CD4-positive, alpha-beta T cell (primary cell): ENCODE data around the gene SLC23A2. TPM values are rescaled to one million over a fixed set of nuclear protein-coding genes. Genes with fewer than 3 reads are reported as not detected.

Experiments used
- ATAC-seq: fragments of 200-7000 bp; cut with Tn5 transposase; one replicate; pipeline ENCODE4 v1.10.0; 2022; ENCODE audit warnings: mild to moderate bottlenecking; ENCODE audit not compliant: poor library complexity
- CTCF ChIA-PET: fragments of 350-600 bp; sonication (Branson Sonifier 250); formaldehyde crosslinking; loops from one replicate; lab custom pipeline; 2021; ENCODE audit warnings: antibody characterized with exemption, inconsistent platforms; lab: Charles Lee
- POLR2A ChIA-PET: fragments of 350-600 bp; sonication (Branson Sonifier 250); formaldehyde crosslinking; loops from one replicate; lab custom pipeline; 2021; ENCODE audit warnings: antibody characterized with exemption, inconsistent platforms; lab: Charles Lee
- DNase-seq, 14 experiments: peaks; one replicate each; pipeline ENCODE4 v3.0.0-alpha.2; 2013 to 2020; ENCODE audit warnings: mixed read lengths in 2 of 14
- H3K27ac ChIP-seq, 2 donors: one replicate each; pipeline versions ENCODE4 v1.5.1 to v1.7.0; 2013; ENCODE audit warnings: low read length in 2 of 2, low read depth in 1 of 2, mild to moderate bottlenecking in 1 of 2
- H3K27me3 ChIP-seq, 2 experiments: 1 replicate in 1 of 2; 2 replicates in 1 of 2; pipeline versions ENCODE4 v1.6.1 to v1.7.0; 2013; ENCODE audit warnings: low read length in 2 of 2, control low read depth in 1 of 2, mild to moderate bottlenecking in 1 of 2, moderate library complexity in 1 of 2; ENCODE audit not compliant: insufficient read depth in 2 of 2, control insufficient read depth in 1 of 2
- H3K36me3 ChIP-seq: one replicate; pipeline ENCODE4 v1.6.1; 2013; ENCODE audit warnings: low read length, control low read depth; ENCODE audit not compliant: insufficient read depth
- H3K4me1 ChIP-seq: one replicate; pipeline ENCODE4 v1.6.1; 2013; ENCODE audit warnings: low read length, control low read depth; ENCODE audit not compliant: insufficient read depth
- H3K4me3 ChIP-seq: one replicate; pipeline ENCODE4 v1.5.1; 2013; ENCODE audit warnings: mild to moderate bottlenecking, low read length, moderate library complexity
- H3K9me3 ChIP-seq, 2 experiments: 1 replicate in 1 of 2; 2 replicates in 1 of 2; pipeline versions ENCODE4 v1.6.1 to v1.7.0; 2013; ENCODE audit warnings: low read length in 2 of 2, mild to moderate bottlenecking in 2 of 2, control low read depth in 1 of 2, moderate library complexity in 1 of 2; ENCODE audit not compliant: control insufficient read depth in 1 of 2, insufficient read depth in 1 of 2
- H3K27ac Mint-ChIP-seq: one replicate; pipeline ENCODE4 v1.8.0; 2020; ENCODE audit warnings: mixed read lengths
- H3K27me3 Mint-ChIP-seq: one replicate; pipeline ENCODE4 v1.8.0; 2021; ENCODE audit warnings: mixed read lengths
- H3K36me3 Mint-ChIP-seq: one replicate; pipeline ENCODE4 v1.8.0; 2021; ENCODE audit warnings: low read depth, mixed read lengths
- H3K4me1 Mint-ChIP-seq: one replicate; pipeline ENCODE4 v1.8.0; 2021; ENCODE audit warnings: low read depth, mixed read lengths
- H3K4me3 Mint-ChIP-seq: one replicate; pipeline ENCODE4 v1.8.0; 2020; ENCODE audit warnings: mild to moderate bottlenecking, mixed read lengths
- H3K9me3 Mint-ChIP-seq: one replicate; pipeline ENCODE4 v1.8.0; 2020; ENCODE audit warnings: mixed read lengths
- CTCF ChIP-seq: fragments of 200-600 bp; IDR thresholded peaks from one replicate; pipeline ENCODE4 v1.8.0; 2022; ENCODE audit warnings: antibody characterized with exemption, mild to moderate bottlenecking
- intact Hi-C, 2 experiments: fragments of 100-400 bp; cut with DNase I in 1 of 2; cut with micrococcal nuclease in 1 of 2; formaldehyde crosslinking; loops; one replicate each; pipeline versions ENCODE4 v1.15.1 to v1.9.0; 2023 to 2025; cut with DNase I, micrococcal nuclease
- total RNA-seq, 174 experiments: library from RNA in 2 of 174; stranded (reverse) in 2 of 174; gene quantifications; one replicate each; pipeline ENCODE4 v1.2.3 and lab custom pipeline; 2021 to 2026

SLC23A2 gene
- total RNA-seq, 2 experiments from 2014 or later: 22.8 to 23.0 TPM

GRCh38 chr20:4946986-4947385 lies 54.3 kb downstream of the SLC23A2 start:
- no peak for TF ChIP-seq CTCF
- peak in 1 of 14 experiments; percentile 5 for DNase-seq
- POLR2A ChIA-PET: no interaction called here
- Mint-ChIP-seq H3K9me3 (no peaks in the 10 kb centered on the region), H3K27ac (no peak overlapping the region), H3K4me1 (peaks cover 23% of the 10 kb centered on the region), H3K27me3 (no peaks in the 10 kb centered on the region), H3K36me3 (peaks cover 44% of the 10 kb centered on the region), H3K4me3 (no peak overlapping the region)
- H3K4me3 ChIP-seq: no peak overlapping the region
- no peak overlapping the region for H3K27ac ChIP-seq
- no peaks in the 10 kb centered on the region for H3K9me3 ChIP-seq
- CTCF ChIA-PET: no interaction called here
- peaks cover 9% of the 10 kb centered on the region for H3K4me1 ChIP-seq
- H3K27me3 ChIP-seq: no peaks in the 10 kb centered on the region
- no peak for ATAC-seq
- H3K36me3 ChIP-seq: peaks cover 6% of the 10 kb centered on the region
- intact Hi-C loops: no loop called here

- peaks cover 46% of the 10 kb centered on the region for H3K36me3 Mint-ChIP-seq
- H3K36me3 ChIP-seq: peaks cover 6% of the 10 kb centered on the region
- H3K27ac ChIP-seq: no peak overlapping the region
- no peaks in the 10 kb centered on the region for H3K27me3 ChIP-seq
- no peaks in the 10 kb centered on the region for H3K9me3 ChIP-seq
- peaks cover 9% of the 10 kb centered on the region for H3K4me1 ChIP-seq
- H3K4me3 Mint-ChIP-seq: no peak overlapping the region
- POLR2A ChIA-PET: no interaction called here
- intact Hi-C loops: no loop called here
- ATAC-seq (no peak), DNase-seq (no peak)
- H3K4me3 ChIP-seq: no peak overlapping the region
- no peak for TF ChIP-seq CTCF
- no peak overlapping the region for H3K27ac Mint-ChIP-seq
- peaks cover 27% of the 10 kb centered on the region for H3K4me1 Mint-ChIP-seq
- H3K27me3 Mint-ChIP-seq: no peaks in the 10 kb centered on the region
- no peaks in the 10 kb centered on the region for H3K9me3 Mint-ChIP-seq
- CTCF ChIA-PET: no interaction called here
Observed at GRCh38 chr20:4946585-4946984, 54.7 kb downstream of the SLC23A2 start.

- Mint-ChIP-seq H3K36me3 (peaks cover 33% of the 10 kb centered on the region), H3K27me3 (no peaks in the 10 kb centered on the region), H3K4me3 (no peak overlapping the region), H3K9me3 (no peaks in the 10 kb centered on the region), H3K27ac (no peak overlapping the region), H3K4me1 (peaks cover 20% of the 10 kb centered on the region)
- intact Hi-C loops: no loop called here
- Histone ChIP-seq H3K27ac (no peak overlapping the region), H3K9me3 (no peaks in the 10 kb centered on the region), H3K27me3 (no peaks in the 10 kb centered on the region), H3K4me1 (peaks cover 2% of the 10 kb centered on the region), H3K4me3 (no peak overlapping the region), H3K36me3 (peaks cover 6% of the 10 kb centered on the region)
- ChIA-PET POLR2A (no interaction called here), CTCF (no interaction called here)
- TF ChIP-seq CTCF: no peak
- ATAC-seq: no peak
- DNase-seq: no peak
Observed at GRCh38 chr20:4944518-4945313, 56.6 kb downstream of the SLC23A2 start.
